ENCODE data around the gene CTBP1. TPM values are rescaled to one million over a fixed set of nuclear protein-coding genes. Genes with fewer than 3 reads are reported as not detected.
A peak's percentile ranks its signal among the peaks of the same experiment; 100 is the strongest.

Gene CTBP1
- total RNA-seq, 2 donors from 2014 or later: 121 to 128 TPM

GRCh38 chr4:1207603-1208265, 41.2 kb downstream of the CTBP1 start:
- intact Hi-C loops (cut with DNase I): no loop called here
- peak; percentile 51 to 58 for ATAC-seq

DNA sequence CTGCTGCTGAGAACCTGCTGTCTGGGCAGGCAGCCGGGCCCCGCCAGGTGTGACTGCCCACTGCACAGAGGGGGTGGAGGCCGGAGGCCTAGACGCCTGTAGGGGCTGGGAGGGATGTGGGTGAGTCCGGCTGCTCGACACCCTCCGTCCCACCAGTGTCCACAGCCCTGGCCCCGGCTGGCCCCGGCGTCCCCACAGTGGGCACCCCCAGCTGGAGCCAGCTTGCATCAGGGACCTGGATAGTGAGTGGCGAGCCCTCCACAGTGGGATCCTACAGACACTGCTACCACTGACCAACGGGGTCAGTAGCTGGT, 41.8 kb downstream of the CTBP1 start:
- DNase-seq (peak; percentile 21), ATAC-seq (no peak)
- intact Hi-C loops (cut with DNase I): no loop called here

More at GRCh38 chr4:1207603-1208265, 41.2 kb downstream of the CTBP1 start:
- peak; percentile 71 for DNase-seq

DNA sequence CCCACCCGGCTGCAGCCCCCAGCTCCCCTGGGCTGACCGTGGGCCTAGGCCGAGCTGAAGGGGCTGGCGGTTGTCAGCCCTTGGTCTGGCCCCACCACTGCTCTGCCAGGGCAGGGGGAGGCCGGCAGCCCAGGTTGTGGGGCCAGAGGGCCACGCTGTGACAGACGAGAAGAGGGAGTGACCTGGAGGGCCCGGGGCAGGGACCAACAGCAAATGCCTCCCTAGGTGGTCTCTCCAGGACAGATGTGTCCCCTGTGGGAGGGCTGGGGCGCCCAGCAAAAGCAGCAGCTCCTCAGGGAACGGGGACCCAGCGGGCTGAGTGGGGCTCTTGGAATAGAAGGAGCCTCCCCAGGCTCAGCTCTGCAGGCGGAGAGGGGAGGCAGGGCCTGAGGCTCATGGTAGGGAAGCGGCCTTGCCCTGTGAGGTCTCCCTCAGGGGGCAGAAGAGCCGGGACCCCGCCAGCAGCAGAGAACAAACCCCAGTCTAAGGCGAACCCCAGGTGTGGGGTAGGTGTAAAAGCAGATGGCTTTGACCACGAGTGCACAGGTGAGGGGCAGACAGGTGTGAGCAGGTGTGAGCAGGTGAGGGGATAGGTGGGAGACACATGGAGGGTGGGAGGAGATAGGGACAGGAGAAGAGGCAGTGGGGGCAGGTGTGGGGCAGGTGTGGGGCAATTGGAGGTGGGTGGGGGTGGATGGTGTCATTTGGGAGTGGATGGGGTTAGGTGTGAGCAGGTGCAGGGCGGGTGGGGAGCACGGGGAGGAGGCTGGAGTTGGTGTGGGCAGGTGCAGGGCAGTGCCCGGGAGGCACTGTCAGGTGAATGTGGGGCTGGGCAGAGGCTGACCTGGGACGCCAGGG, 42.4 kb downstream of the CTBP1 start:
- ATAC-seq: no peak
- DNase-seq: peak; percentile 20
- intact Hi-C loops (cut with DNase I): no loop called here

- intact Hi-C loops (cut with DNase I): no loop called here
- DNase-seq: peak; percentile 24
- no peak for ATAC-seq
Measured at GRCh38 chr4:1205586-1206298, 43.2 kb downstream of the CTBP1 start.

DNA sequence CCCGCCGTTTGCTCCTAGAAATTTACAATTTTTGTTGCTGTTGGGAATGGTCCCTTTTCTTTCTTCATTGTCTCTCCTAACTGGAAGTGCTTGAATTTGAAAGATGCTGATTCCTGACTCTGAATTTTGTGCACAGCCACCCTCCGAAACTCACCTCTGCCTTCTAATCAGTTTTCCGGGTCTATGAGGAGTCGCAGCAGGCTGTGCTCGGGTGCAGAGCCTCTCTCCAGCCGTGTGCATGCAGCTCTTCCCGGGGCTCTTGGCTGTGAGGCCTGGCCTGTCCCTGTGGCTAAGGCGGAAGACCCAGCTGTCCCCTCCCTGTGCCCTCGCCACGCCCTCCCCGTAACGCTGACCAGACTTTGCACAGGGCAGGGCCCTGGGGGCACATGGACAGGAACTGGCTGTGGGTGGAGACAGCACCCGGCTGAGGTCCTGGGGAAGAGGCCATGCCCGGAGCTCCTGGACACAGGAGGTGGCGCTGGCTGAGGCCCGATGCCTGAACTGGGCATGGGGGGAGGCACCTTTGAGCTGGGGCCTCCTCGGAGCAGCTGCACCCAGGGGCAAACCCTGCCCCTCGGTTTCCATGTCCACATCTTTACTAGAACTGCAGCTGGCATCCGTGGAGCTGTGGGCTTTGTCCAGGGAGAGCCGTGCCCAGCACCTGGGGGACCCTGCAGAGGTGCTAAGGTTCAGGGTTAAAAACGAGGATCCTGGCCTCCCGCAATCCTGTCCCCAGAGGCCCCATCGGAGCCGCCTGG, 43.9 kb downstream of the CTBP1 start:
- peak; percentile 28 for DNase-seq
- ATAC-seq: no peak
- intact Hi-C loops (cut with DNase I): no loop called here

DNA sequence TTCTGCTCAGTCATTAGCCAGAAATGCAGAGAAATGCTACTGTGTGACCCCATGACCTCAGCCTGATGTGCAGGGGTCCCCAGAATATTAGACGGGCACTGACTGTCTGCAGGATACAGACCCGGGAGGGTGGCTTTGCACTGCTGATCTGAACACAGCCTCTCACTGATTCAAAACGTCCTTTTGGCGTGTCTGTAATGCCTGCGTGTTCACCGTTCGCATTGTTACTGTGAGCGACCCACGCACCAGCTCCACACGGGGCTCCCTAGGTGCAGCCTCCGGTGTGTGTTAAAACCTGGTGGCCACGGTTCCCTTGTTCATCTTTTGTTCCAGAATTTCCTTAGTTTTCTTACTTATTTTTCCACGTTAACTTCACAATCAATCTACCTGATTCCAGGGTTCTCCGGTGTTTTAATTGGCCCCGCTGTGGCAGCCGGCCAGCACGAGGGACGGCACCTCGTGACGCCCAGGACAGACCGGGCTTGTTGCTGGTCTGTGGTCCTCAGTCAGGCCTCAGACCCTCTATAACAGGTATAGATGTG, 44.6 kb downstream of the CTBP1 start:
- no peak for DNase-seq
- ATAC-seq: no peak
- intact Hi-C loops (cut with DNase I): no loop called here

DNA sequence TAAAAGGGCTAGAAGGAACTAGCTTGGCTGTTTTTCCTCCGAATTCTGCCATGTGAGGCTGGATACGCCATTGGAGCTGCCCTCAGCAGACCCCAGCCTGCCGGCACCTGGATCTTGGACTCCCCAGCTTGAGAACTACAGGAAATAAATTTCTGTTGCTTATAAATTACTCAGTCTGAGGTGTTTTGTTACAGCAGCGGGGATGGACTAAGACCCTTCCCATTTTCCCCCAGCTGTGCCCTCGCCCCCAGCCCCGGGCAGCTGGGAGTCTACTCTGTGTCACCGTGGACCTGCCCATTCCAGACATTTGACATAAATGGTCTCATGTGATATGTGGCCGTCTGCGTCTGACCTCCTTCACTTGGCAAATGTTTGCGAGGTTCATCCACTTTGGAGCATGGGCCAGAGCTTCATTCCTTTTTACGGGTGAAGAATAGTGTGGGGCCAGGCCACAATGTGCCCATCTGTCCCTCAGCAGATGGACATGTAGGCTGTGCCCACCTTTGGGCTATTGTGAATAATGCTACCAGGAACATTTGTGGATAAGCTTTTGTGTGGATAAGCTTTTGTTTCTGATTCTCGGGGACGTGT, 45.8 kb downstream of the CTBP1 start:
- ATAC-seq (no peak), DNase-seq (no peak)
- intact Hi-C loops (cut with DNase I): no loop called here

GRCh38 chr4:1202526-1203011, 46.4 kb downstream of the CTBP1 start:
- intact Hi-C loops (cut with DNase I): no loop called here
- ATAC-seq (no peak), DNase-seq (peak; percentile 18)

GRCh38 chr4:1201851-1202525, 46.9 kb downstream of the CTBP1 start:
- intact Hi-C loops (cut with DNase I): no loop called here
- ATAC-seq (peak; percentile 39 to 42), DNase-seq (peak; percentile 68)

- ATAC-seq (peak; percentile 48 to 70), DNase-seq (peak; percentile 60)
- intact Hi-C loops (cut with DNase I): no loop called here
Measured at GRCh38 chr4:1200425-1201035, 48.4 kb downstream of the CTBP1 start.

- intact Hi-C loops (cut with DNase I): no loop called here
- DNase-seq (no peak), ATAC-seq (no peak)
Measured at GRCh38 chr4:1199556-1200331, 49.2 kb downstream of the CTBP1 start.

DNA sequence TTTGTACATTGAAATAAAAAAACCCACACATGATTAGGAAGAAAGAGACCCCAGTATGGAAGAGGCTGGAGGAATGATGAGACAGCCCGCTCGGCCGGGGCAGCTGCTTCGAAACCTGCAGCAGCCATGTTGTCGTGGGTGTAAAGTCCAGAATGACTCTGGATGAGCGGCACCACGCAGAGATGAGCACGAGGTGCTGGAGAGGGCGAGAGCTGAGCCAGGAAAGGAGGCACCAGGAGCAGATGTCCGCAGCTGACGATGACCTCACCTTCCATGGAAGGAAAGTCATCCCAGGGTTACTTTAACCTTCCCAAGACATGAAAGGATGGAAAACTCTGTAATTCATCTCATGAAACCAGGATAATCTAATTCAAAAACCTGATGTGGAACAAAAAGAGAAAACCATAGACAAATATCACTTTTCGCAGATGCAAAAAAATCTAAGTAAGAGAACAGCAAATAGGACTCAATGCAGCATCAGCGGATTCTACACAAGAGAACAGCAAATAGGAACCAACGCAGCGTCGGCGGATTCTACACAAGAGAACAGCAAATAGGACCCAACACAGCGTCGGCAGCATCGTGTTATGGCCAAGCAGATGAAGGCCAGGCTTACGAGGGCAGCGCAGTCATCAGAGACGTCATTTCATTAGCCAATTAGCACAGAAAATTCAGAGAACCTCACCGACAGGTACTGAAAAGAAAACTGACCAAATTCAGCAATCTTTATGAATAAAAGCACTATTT, 50.7 kb downstream of the CTBP1 start:
- ATAC-seq: no peak
- intact Hi-C loops (cut with DNase I): no loop called here
- DNase-seq: no peak

GRCh38 chr4:1196421-1197183, 52.3 kb downstream of the CTBP1 start:
- ATAC-seq (no peak), DNase-seq (no peak)
- intact Hi-C loops (cut with DNase I): no loop called here

- DNase-seq: no peak
- intact Hi-C loops (cut with DNase I): no loop called here
- no peak for ATAC-seq
Measured at GRCh38 chr4:1195891-1196401, 53.0 kb downstream of the CTBP1 start.

DNA sequence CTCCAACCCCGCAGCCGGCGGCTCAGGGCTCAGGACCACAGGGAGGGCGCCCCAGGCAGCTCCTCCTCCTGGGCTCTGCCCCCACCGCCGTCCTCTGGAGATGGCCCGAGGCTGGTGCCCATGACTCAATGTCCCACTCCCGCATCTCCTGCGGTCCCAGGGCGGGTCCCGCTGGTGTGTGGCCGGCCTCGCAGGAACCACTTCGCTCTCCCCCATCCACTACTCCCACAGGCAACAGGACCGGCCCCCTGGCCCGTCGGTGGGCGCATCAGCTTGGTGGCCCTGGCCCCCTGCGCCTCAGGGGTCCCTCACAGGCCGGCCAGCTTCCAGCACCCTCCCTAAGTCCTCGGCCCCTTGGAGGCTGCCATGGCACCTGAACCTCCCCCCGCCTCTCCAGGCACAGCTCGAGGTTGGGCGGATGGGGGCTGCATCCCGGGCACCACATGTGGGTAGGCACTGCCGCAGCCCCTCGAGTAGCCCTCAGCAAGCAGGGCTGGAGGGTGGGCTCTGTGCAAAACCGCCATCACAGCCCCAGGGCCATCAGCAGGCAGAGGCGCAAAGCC, 53.7 kb downstream of the CTBP1 start:
- intact Hi-C loops (cut with DNase I): no loop called here
- ATAC-seq (no peak), DNase-seq (peak; percentile 33)

Measured in left cardiac atrium (tissue), 4 donors.